Activated naive CD8-positive, alpha-beta T cell treated with anti-CD3 and anti-CD28 coated beads for 36 hours (primary cell): ENCODE results near the gene CYP46A1. TPM values are rescaled to one million over a fixed set of nuclear protein-coding genes. Genes with fewer than 3 reads are reported as not detected.

Experiments
- DNase-seq: peaks from one replicate; pipeline ENCODE4 v3.0.0; 2021
- H3K27ac Mint-ChIP-seq: one replicate; pipeline ENCODE4 v1.8.0; 2022; ENCODE audit warnings: mild to moderate bottlenecking, moderate library complexity, mixed read lengths
- H3K27me3 Mint-ChIP-seq: one replicate; pipeline ENCODE4 v1.8.0; 2022; ENCODE audit warnings: mild to moderate bottlenecking, mixed read lengths
- H3K36me3 Mint-ChIP-seq: one replicate; pipeline ENCODE4 v1.8.0; 2021; ENCODE audit warnings: mild to moderate bottlenecking, mixed read lengths
- H3K4me1 Mint-ChIP-seq: one replicate; pipeline ENCODE4 v1.8.0; 2021; ENCODE audit warnings: mixed read lengths
- H3K4me3 Mint-ChIP-seq: one replicate; pipeline ENCODE4 v1.8.0; 2022; ENCODE audit warnings: mild to moderate bottlenecking, moderate library complexity, mixed read lengths
- H3K9me3 Mint-ChIP-seq: one replicate; pipeline ENCODE4 v1.8.0; 2022; ENCODE audit warnings: mixed read lengths
- total RNA-seq, 2 experiments: library from RNA; stranded (reverse); gene quantifications; one replicate each; pipeline ENCODE4 v1.2.3, GENCODE V29; 2021

The CYP46A1 gene
- total RNA-seq, 2 experiments from 2014 or later = 0.16 to 0.18 TPM

DNA sequence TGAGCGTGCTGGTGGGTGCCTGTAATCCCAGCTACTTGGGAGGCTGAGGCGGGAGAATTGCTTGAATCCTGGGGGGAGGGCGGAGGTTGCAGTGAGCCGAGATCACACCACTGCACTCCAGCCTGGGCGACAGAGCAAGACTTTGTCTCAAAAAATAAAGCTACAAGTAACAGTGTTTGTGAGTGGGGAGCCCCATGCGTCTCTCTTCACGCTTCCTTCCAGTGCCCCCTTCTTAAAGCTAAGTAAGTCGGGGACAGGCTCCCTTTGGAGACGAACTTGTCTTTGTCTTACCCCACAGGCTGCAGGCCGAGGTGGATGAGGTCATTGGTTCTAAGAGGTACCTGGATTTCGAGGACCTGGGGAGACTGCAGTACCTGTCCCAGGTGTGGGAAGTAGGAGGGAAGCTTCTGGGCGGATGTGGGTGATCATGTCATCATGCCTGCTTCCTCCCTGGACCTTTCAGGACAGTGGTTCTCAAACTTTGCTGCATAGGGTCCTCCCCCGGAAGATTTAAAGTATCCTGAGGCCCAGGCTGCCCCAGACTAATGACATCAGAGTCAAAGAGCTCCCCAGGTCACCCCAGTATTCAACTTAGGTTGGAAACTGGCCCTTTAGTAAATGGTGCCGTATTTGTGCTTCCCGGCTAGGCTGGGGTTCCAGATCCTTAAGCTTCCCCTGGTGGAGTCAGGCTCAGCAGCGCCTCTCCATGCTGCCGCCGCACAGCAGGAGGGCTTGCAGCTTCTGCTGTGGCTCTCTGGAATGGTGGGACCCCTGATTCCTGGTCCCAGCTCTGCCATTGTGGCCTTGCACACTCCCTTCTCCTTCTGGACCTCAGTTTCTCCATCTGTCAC is 37.1 kb downstream of the CYP46A1 start:
- peaks cover 9% of the 10 kb centered on the region for H3K27me3 Mint-ChIP-seq
- H3K4me1 Mint-ChIP-seq = no peaks in the 10 kb centered on the region
- H3K36me3 Mint-ChIP-seq = peaks cover 2% of the 10 kb centered on the region
- no peaks in the 10 kb centered on the region for H3K9me3 Mint-ChIP-seq
- H3K27ac Mint-ChIP-seq = no peak overlapping the region
- no peak for DNase-seq
- H3K4me3 Mint-ChIP-seq = no peak overlapping the region

DNA sequence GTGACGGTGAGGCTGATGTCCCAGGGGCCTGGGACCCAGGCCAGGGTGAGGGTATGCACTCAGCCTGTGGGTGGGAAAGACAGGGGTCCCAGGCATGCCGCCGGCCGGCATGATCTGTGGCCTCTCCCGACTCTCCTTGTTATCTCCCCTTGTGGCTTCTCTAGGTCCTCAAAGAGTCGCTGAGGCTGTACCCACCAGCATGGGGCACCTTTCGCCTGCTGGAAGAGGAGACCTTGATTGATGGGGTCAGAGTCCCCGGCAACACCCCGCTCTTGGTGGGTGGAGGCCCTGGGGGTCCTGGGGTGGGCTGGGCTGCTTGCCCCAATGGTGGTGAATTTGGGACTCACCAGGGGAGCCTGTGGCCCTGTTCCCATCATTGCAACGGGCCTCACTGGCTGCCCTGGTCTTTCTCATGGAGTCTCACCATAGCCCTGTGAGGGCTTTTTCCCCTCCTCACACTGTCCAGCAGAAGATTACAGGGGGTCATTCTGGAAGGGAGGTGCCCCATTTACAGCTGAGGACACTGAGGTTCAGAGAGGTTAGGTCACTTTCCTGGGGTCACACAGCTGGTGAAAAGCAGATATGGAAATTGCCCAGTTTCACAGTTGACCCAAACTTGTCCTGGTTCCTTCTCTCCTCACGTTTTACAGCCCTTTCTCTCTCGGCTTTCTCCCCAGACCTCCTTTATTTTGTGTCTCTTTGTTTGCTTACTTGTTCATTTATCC is 37.9 kb downstream of the CYP46A1 start:
- DNase-seq = no peak
- Mint-ChIP-seq H3K36me3 (peaks cover 2% of the 10 kb centered on the region), H3K27me3 (peaks cover 13% of the 10 kb centered on the region), H3K4me3 (no peak overlapping the region), H3K9me3 (no peaks in the 10 kb centered on the region), H3K27ac (no peak overlapping the region), H3K4me1 (no peaks in the 10 kb centered on the region)

DNA sequence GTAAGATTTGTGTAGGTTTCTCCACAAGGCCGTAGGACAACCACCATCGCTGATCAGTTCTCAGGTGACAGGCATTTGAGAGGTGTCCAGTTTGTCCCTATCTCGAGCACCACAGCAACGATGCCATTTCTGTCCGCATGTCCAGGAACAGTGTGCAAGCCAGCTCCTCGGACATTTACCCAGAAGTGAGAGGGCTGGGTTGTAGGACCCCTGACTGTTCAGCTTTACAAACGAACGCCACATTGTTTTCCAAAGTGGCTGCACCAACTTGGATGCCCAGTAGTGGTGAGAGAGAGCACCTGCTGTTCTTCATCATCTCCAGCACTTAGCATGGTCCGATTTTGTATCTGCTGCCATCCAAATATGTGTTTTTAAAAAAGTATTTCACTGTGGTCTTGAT is 38.6 kb downstream of the CYP46A1 start:
- Mint-ChIP-seq H3K4me1 (no peaks in the 10 kb centered on the region), H3K27me3 (peaks cover 13% of the 10 kb centered on the region), H3K36me3 (peaks cover 2% of the 10 kb centered on the region), H3K27ac (no peak overlapping the region), H3K4me3 (no peak overlapping the region), H3K9me3 (no peaks in the 10 kb centered on the region)
- DNase-seq = no peak

DNA sequence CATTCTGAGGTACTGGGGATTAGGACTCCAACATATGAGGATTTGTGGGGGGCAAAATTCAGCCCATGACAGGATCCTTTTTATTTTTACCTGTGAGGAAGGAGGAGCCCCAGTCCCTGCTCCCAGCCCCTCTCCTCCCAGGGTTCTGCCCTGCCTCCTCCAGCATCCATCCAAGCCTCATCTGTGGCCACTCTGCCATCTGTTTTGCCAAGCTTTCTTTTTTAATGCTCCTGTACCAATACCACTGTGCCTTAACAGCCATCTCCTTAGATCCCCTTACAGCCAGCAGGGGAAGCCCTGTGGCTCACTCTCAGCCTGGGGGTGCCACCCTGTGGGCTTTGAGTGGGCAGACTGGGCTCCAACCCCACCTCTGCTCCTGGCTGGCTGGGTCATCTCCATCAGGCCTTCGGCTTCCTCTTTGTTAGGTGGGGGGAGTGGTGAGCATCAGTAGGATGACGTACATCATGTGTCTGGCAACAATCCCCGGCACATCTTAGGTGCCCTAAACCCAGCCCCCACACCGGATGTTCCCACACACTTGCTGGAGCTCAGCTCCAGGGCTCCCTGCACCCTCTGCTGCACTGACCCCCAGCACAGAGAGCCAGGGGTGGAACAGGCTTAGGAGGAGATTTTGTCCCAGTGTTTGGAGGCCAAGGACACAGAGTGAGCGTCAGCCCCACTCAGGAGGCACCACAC is 40.2 kb downstream of the CYP46A1 start:
- Mint-ChIP-seq H3K9me3 (no peaks in the 10 kb centered on the region), H3K27ac (no peak overlapping the region)
- DNase-seq = no peak

DNA sequence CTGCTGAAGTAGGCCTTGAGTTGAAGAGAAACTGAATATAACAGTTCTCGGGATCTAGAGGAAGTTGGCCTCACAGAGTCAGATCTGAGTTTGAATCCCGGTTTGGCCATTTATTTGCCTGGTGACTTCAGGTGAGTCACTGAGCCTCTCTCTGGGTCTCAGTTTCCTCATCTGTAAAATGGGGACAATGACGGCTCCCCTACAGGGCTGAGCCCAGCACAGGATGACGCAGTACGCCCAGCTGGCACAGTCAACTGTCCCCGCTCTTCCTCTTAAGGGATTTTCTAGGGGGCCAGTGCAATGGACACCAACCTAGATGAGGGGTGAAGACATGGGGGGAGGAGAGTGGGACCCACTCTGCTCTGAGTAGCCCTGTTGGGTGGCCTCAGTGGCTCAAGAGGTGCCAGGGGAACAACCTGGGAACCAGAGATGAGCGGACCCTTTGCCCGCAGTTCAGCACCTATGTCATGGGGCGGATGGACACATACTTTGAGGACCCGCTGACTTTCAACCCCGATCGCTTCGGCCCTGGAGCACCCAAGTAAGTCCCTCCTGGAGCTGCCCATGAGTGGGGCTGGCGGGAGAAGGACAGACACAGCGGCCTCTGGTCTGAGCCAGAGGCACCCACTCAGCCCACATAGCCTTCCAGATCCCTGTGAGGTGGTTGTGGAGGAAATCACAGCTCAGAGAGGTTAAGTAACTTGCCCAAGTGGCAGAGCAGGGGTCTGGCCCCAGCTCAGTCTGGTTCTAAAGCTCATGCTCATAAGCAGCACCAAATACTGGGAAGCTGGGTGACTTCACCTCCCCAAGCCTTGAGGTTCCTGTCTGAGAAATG is 41.1 kb downstream of the CYP46A1 start:
- Mint-ChIP-seq H3K4me1 (no peaks in the 10 kb centered on the region), H3K4me3 (no peak overlapping the region), H3K27me3 (peaks cover 21% of the 10 kb centered on the region), H3K27ac (no peak overlapping the region), H3K36me3 (peaks cover 2% of the 10 kb centered on the region), H3K9me3 (no peaks in the 10 kb centered on the region)
- no peak for DNase-seq

More for the DNA sequence above, 40.2 kb downstream of the CYP46A1 start:
- Mint-ChIP-seq H3K36me3 (peaks cover 2% of the 10 kb centered on the region), H3K4me1 (no peaks in the 10 kb centered on the region), H3K4me3 (no peak overlapping the region), H3K27me3 (peaks cover 15% of the 10 kb centered on the region)

DNA sequence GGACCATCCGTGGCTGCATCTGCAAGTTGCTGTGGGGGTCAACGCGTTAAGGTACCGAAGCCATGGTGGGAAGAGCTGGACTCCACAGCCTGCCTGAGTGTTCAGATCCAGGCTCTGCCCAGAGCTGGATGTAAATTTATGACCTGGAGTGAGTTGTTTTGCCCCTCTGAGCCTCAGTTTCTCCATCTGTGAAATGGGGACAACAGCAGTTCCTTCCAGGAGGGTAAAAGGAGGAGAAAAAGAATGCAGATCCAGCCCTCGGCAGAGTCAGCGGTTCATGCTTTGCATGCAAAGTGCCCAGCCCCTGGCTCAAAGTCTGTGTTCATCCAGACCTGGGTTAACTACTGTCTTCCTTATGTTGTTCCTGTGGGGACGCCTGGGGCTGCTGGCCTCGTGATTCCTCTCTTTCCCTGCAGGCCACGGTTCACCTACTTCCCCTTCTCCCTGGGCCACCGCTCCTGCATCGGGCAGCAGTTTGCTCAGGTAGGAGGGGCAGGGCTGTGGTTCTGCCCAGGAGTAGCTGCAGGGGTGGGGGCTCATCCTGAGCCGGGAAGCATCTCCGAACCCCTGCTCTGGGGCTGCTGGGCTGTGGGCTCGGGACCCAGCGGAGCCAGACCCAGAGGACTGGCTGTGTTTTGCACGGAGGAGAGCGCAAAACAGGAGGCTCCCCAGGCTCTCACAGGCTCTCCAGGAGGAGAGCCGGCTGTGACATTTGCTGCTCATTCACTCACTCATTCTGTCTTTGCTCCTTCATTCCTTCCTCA is 41.9 kb downstream of the CYP46A1 start:
- peaks cover 2% of the 10 kb centered on the region for H3K36me3 Mint-ChIP-seq
- no peak overlapping the region for H3K4me3 Mint-ChIP-seq
- no peak overlapping the region for H3K27ac Mint-ChIP-seq
- no peaks in the 10 kb centered on the region for H3K9me3 Mint-ChIP-seq
- H3K4me1 Mint-ChIP-seq = no peaks in the 10 kb centered on the region
- DNase-seq = no peak
- peaks cover 26% of the 10 kb centered on the region for H3K27me3 Mint-ChIP-seq

DNA sequence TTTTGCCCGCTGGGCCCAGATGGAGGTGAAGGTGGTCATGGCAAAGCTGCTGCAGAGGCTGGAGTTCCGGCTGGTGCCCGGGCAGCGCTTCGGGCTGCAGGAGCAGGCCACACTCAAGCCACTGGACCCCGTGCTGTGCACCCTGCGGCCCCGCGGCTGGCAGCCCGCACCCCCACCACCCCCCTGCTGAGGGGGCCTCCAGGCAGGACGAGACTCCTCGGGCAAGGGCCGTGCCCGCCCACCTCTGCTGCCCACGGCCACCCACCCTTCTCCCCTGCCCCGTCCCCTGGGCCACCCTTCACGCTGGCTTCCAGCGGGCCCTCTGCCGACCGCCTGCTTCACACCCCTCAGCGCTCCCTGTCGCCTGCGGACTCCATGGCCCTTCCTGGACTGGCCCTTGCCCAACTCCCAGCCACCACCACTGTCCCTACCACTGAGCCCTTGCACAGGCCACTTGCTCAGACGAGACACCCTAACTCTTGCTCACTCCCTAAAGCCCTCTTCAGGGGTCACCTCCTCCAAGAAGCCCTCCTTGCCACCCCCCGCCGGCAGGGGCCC is 42.5 kb downstream of the CYP46A1 start:
- Mint-ChIP-seq H3K9me3 (no peaks in the 10 kb centered on the region), H3K4me1 (no peaks in the 10 kb centered on the region), H3K27ac (no peak overlapping the region), H3K27me3 (peaks cover 30% of the 10 kb centered on the region), H3K36me3 (peaks cover 2% of the 10 kb centered on the region), H3K4me3 (no peak overlapping the region)
- no peak for DNase-seq

DNA sequence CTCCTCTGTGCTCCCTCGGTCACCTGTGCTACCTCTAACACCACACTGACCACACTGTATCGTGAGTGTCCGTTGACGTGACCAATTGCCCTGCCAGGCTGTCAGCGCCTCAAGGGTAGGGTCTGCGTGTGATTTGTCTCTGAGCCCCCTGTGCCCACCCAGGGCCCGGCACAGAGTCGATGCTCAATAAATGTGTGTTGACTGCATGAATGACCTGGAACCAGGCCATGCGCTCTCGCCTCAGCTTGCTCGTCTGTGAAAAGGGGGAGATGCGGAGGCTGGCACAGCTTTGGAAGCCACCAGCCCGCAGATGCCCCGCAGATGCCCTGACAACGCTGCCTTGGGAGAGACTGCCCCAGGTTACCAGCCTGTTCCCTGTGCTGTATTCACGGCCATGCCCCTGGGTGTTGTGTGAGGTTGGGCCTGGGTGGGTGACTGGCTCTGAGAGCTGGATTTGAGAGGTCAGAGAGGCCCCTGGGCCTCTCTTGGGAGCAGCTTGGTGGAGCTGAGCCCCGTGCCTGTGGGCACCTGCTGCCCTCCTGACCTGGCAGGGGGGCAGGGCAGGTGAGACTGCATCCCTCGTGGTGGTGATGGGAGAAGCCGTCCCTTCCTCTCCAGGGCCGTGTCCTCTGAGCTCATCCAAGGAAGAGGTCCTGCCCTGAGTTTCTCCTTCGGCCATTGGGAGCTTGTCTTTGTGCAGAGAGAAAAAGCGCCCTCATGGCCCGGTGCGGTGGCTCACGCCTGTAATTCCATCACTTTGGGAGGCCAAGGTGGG is 43.2 kb downstream of the CYP46A1 start:
- no peaks in the 10 kb centered on the region for H3K4me1 Mint-ChIP-seq
- H3K36me3 Mint-ChIP-seq = peaks cover 1% of the 10 kb centered on the region
- H3K27ac Mint-ChIP-seq = no peak overlapping the region
- H3K27me3 Mint-ChIP-seq = peaks cover 32% of the 10 kb centered on the region
- no peak for DNase-seq
- H3K9me3 Mint-ChIP-seq = no peaks in the 10 kb centered on the region
- no peak overlapping the region for H3K4me3 Mint-ChIP-seq

DNA sequence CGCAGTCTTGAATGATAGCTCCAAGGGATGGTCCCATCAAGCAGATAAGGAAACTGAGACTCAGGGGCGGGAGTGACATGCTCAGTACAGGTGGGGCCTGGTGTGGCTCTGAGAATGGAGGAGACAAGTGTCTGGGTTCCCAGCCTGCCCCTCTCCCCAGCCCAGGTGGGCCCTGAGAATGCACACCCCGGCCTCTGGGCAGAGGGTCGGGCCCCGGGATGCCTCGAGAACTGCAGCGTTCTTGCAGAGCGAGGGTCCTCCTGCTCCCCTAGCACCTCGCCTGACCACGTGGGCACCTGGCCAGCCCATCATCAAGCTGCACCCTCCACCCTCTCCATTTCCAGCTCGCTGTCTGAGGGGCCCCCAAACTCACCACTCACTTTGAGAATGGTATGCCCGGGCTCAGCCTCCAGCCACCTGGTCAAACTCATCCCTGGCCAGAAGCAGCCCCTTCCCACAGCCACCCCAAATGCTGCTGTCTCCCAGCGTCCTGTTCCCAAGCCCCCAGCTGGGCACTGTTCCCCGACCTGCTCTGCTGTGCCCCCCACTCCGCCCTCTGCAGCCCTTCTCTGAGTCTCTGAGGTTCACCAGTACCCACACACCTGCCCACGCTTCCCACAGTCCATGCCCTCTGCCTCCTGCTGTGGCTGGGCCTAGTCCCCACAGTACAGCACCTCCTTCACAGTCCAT is 44.3 kb downstream of the CYP46A1 start:
- Mint-ChIP-seq H3K9me3 (no peaks in the 10 kb centered on the region), H3K4me1 (no peaks in the 10 kb centered on the region), H3K27me3 (peaks cover 36% of the 10 kb centered on the region), H3K27ac (no peak overlapping the region), H3K36me3 (no peaks in the 10 kb centered on the region), H3K4me3 (no peak overlapping the region)
- no peak for DNase-seq

DNA sequence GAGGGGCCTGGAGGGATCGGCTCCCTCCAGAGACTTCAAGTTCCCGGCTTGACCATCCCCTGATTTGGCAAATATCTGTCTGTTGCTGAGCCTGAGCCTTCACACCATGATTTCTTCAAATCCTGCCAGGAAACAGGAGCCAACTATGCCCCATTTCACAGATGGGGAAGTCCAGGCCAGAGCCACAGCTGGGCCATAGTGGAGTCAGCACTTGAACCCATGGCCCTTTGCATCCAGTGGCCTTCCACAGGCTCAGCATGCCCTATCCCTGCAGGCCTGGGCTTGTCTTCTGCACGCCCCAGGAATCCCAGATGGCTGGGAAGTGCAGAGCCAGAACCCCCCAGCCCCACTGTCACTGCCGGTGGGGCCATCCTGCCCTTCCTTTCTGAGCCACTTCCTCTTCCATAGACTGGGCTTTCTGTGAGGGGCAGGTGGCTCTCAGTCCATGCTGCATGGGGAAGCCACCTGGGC is 44.9 kb downstream of the CYP46A1 start:
- peaks cover 37% of the 10 kb centered on the region for H3K27me3 Mint-ChIP-seq
- DNase-seq = no peak
- no peak overlapping the region for H3K4me3 Mint-ChIP-seq
- H3K9me3 Mint-ChIP-seq = no peaks in the 10 kb centered on the region
- no peaks in the 10 kb centered on the region for H3K36me3 Mint-ChIP-seq
- H3K27ac Mint-ChIP-seq = no peak overlapping the region
- no peaks in the 10 kb centered on the region for H3K4me1 Mint-ChIP-seq

DNA sequence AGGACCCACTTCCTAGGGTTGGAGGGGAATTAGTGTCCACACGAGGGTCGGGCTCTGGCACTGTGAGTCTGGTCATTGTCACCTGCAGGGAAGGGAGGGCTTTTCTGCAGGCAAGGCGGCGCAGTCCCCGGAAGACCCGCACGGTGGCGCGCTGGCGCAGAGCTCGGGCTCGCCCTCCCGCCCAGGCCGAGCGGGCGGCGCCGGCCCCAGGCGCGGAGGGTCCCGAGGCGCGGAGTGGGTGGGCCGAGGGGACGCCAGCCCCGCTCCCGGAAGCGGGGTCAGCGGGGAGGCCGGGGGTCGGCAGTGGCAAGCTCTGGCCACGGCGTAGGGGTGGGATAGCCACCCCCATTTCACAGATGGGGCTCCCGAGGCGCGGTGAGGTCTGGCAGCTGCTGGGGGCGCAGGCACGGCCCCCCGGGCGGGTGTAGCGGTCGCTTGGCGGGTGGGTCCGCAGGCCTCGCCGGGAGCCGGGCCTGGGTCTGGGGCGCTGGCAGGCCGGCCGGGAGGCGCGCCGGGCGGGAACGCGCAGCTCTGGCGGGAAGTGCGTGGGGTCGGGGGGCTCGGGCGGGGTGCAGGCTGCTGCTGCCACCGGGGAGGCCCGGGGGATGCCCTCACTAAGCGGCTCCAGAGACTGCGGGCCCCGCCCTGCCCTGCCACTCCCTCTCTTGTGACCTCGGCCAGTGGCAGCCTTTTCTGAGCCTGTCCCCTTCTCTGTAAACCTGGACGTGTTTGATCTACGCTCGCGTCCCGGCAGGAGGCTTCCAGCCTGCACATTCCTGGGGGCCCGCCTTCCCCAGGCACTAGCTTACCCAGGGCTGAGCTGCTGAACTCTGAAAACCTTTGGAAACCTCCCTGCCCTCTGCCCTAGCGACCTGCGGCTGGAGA is 46.1 kb downstream of the CYP46A1 start:
- H3K27ac Mint-ChIP-seq = no peak overlapping the region
- H3K9me3 Mint-ChIP-seq = no peaks in the 10 kb centered on the region
- H3K4me1 Mint-ChIP-seq = no peaks in the 10 kb centered on the region
- H3K4me3 Mint-ChIP-seq = no peak overlapping the region
- peaks cover 41% of the 10 kb centered on the region for H3K27me3 Mint-ChIP-seq
- peak; percentile 75 for DNase-seq
- H3K36me3 Mint-ChIP-seq = no peaks in the 10 kb centered on the region
